Thyroid gland (tissue), 4 donors: ENCODE measurements around the gene CLASP1.

Experiments
- POLR2A ChIP-seq, 2 donors: fragments of 450-650 bp; IDR thresholded peaks; one replicate each; pipeline ENCODE4 v1.6.1; 2017; ENCODE audit warnings: antibody characterized with exemption in 2 of 2, mild to moderate bottlenecking in 2 of 2, moderate library complexity in 1 of 2
- TF ChIP-seq, protein P1 (sequence below), 6 experiments: fragments of 200-600 bp in 3 of 6; fragments of 450-650 bp in 3 of 6; sonication (generic) in 3 of 6; IDR thresholded peaks; one replicate each; pipeline ENCODE4 v1.5.1; 2016 to 2019; ENCODE audit warnings: antibody characterized with exemption in 6 of 6, mild to moderate bottlenecking in 2 of 6, inconsistent platforms in 1 of 6, moderate library complexity in 1 of 6

DNA sequence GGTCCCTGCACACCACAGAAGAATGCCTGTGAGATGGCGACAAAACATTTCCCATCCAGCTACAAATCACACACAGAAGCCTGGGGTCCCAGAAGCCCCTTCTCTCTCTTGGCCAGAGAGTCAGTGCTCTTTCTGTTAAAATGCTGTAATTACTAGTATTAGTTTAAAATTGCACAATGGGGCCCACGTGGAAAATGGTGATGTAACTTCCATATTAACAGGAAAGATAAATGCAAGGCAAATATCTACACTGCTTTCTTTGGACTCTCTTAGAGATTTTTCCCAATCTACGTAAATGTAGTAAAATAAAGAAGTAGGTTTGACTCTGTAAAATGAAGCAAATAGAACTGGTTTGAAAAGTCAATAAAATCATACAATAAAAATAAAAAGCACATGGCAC lies 250.4 kb downstream of the CLASP1 start:
- no peak for TF ChIP-seq POLR2A (IDR thresholded peaks at IDR 0.05)
- TF ChIP-seq, protein P1, sequence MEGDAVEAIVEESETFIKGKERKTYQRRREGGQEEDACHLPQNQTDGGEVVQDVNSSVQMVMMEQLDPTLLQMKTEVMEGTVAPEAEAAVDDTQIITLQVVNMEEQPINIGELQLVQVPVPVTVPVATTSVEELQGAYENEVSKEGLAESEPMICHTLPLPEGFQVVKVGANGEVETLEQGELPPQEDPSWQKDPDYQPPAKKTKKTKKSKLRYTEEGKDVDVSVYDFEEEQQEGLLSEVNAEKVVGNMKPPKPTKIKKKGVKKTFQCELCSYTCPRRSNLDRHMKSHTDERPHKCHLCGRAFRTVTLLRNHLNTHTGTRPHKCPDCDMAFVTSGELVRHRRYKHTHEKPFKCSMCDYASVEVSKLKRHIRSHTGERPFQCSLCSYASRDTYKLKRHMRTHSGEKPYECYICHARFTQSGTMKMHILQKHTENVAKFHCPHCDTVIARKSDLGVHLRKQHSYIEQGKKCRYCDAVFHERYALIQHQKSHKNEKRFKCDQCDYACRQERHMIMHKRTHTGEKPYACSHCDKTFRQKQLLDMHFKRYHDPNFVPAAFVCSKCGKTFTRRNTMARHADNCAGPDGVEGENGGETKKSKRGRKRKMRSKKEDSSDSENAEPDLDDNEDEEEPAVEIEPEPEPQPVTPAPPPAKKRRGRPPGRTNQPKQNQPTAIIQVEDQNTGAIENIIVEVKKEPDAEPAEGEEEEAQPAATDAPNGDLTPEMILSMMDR (IDR thresholded peaks at IDR 0.05): no peak
